PC-9 (cell line): ENCODE measurements around the gene PTBP1.

Experiments
- CTCF ChIP-seq: fragments of 200-600 bp; sonication (generic); conservative IDR thresholded peaks from 2 replicates; pipeline ENCODE4 v1.6.1; 2017; ENCODE audit warnings: mixed run types, antibody characterized with exemption, mild to moderate bottlenecking, moderate library complexity
- EZH2 ChIP-seq: fragments of 200-600 bp; sonication (generic); IDR thresholded peaks from 2 replicates; pipeline ENCODE4 v1.8.0; 2017; ENCODE audit warnings: antibody characterized with exemption, low read depth

- TF ChIP-seq CTCF (no peak), EZH2 (no peak)
Observed at GRCh38 chr19:754530-754929, 42.7 kb upstream of the PTBP1 start.
